GM20000 (cell line): ENCODE data around the gene ZNF24.
A peak's percentile ranks its signal among the peaks of the same experiment; 100 is the strongest.

Source experiments
- DNase-seq: peaks from one replicate; pipeline ENCODE4 v3.0.0; 2012; ENCODE audit warnings: low spot score
- TF ChIP-seq, protein P1 (sequence below): IDR thresholded peaks from 2 replicates; pipeline ENCODE4 v1.5.1; 2012; ENCODE audit warnings: mild to moderate bottlenecking, control low read depth; ENCODE audit errors: extremely low read depth, missing control alignments

ZNF24 gene

GRCh38 chr18:35352283-35352682 lies 8.1 kb upstream of the ZNF24 start:
- TF ChIP-seq, protein P1, sequence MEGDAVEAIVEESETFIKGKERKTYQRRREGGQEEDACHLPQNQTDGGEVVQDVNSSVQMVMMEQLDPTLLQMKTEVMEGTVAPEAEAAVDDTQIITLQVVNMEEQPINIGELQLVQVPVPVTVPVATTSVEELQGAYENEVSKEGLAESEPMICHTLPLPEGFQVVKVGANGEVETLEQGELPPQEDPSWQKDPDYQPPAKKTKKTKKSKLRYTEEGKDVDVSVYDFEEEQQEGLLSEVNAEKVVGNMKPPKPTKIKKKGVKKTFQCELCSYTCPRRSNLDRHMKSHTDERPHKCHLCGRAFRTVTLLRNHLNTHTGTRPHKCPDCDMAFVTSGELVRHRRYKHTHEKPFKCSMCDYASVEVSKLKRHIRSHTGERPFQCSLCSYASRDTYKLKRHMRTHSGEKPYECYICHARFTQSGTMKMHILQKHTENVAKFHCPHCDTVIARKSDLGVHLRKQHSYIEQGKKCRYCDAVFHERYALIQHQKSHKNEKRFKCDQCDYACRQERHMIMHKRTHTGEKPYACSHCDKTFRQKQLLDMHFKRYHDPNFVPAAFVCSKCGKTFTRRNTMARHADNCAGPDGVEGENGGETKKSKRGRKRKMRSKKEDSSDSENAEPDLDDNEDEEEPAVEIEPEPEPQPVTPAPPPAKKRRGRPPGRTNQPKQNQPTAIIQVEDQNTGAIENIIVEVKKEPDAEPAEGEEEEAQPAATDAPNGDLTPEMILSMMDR, result no peak
- no peak for DNase-seq

- TF ChIP-seq, protein P1, result no peak
- no peak for DNase-seq
Measured at GRCh38 chr18:35348001-35348400, 3.8 kb upstream of the ZNF24 start.

DNA sequence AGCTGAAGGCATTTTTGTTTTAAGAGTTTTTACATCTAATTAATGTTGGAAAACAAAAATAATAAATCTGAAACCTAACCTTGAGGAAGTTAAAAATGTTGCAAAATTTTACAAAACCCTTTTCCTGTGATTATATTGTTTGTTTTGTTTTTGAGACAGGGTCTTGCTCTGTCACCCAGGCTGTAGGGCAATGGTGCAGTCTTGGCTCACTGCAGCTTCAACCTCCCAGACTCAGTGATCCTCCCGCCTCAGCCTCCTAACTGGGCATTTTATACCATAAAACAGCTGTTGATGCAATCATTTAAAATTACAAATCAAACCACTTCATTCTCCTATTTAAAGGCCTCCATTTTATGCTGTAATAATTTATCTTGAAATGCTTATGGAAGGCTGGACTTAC lies 1.7 kb upstream of the ZNF24 start:
- DNase-seq, result no peak
- TF ChIP-seq, protein P1, result no peak

DNA sequence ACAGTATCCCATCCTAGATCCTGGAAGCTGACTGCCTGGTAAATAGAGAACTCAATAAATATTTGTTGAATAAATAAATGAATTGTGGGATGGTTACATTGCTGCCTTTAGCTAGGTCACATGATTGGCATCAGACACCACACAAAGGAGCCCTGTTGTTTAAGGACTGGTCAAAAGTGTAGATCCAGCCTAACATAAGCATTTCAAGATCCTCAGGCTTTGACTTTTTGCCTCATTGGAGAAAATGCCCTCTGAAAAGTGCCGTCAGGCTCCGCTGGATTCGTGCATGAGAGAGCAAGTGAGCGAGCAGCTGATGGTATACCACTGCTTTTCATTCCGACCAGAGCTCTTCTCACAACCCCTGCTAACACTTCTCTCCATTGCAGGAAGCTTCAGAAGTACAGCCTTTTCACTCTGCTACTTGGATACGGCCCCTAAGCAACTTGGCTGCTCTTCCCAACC lies 1.3 kb upstream of the ZNF24 start:
- DNase-seq, result peak; percentile 35
- TF ChIP-seq, protein P1, result no peak

- no peak for DNase-seq
- TF ChIP-seq, protein P1, result no peak
Measured at GRCh38 chr18:35344736-35345459, 678 bp upstream of the ZNF24 start.

- TF ChIP-seq, protein P1, result no peak
- DNase-seq, result no peak
Measured at GRCh38 chr18:35343488-35343935, 708 bp downstream of the ZNF24 start.

DNA sequence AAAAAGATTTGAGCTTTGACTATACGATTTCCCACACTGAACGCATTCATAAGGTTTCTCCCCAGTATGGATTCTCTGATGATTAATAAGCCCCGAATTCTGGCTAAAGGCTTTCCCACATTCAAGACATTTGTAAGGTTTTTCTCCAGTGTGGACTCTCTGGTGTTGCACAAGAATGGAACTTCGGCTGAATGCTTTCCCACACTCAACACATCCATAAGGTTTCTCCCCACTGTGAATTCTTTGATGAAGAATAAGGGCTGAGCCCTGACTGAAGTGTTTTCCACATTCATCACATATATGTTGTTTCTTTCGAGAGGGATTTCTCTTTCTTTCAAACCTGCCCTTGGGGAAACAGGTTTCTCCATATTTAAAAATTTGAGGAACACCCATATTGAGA lies 6.9 kb downstream of the ZNF24 start:
- DNase-seq, result no peak
- TF ChIP-seq, protein P1, result no peak
